Measurements from ENCODE around the gene RHOB. TPM values are rescaled to one million over a fixed set of nuclear protein-coding genes. Genes with fewer than 3 reads are reported as not detected.

RHOB gene
- total RNA-seq, 2 experiments from 2014 or later: 25.9 to 26.6 TPM

GRCh38 chr2:20425884-20426283 is 21.0 kb upstream of the RHOB start:
- POLR2A ChIA-PET: no interaction called here
- no peak overlapping the region for H3K4me3 Mint-ChIP-seq

GRCh38 chr2:20427931-20428526 is 18.8 kb upstream of the RHOB start:
- H3K9me3 ChIP-seq (ENCODE audit: control insufficient read depth in 1 of 2, insufficient read depth in 1 of 2, low read length in 2 of 2): no peaks in the 10 kb centered on the region
- H3K36me3 ChIP-seq (ENCODE audit: insufficient read depth, low read length): no peaks in the 10 kb centered on the region
- TF ChIP-seq CTCF (IDR thresholded peaks at IDR 0.05): no peak
- ATAC-seq (ENCODE audit: poor library complexity) (no peak), DNase-seq (no peak)
- H3K4me3 ChIP-seq (ENCODE audit: low read length): no peak overlapping the region
- no peak overlapping the region for H3K27ac Mint-ChIP-seq
- H3K4me1 ChIP-seq (ENCODE audit: insufficient read depth, low read length): peaks cover 22% of the 10 kb centered on the region
- ChIA-PET POLR2A (no interaction called here), CTCF (no interaction called here)
- no peaks in the 10 kb centered on the region for H3K36me3 Mint-ChIP-seq (ENCODE audit: low read depth)
- H3K9me3 Mint-ChIP-seq: no peaks in the 10 kb centered on the region
- intact Hi-C loops (cut with DNase I, micrococcal nuclease): no loop called here
- no peaks in the 10 kb centered on the region for H3K27me3 Mint-ChIP-seq
- no peak overlapping the region for H3K27ac ChIP-seq (ENCODE audit: low read depth in 1 of 2, low read length in 2 of 2)
- no peaks in the 10 kb centered on the region for H3K27me3 ChIP-seq (ENCODE audit: control insufficient read depth in 1 of 2, insufficient read depth in 2 of 2, low read length in 2 of 2)
- no peak overlapping the region for H3K4me3 Mint-ChIP-seq
- H3K4me1 Mint-ChIP-seq (ENCODE audit: low read depth): peaks cover 23% of the 10 kb centered on the region

More at GRCh38 chr2:20425884-20426283, 21.0 kb upstream of the RHOB start:
- DNase-seq: no peak
- H3K4me1 Mint-ChIP-seq (ENCODE audit: low read depth): peaks cover 23% of the 10 kb centered on the region
- ATAC-seq (ENCODE audit: poor library complexity): no peak
- Histone ChIP-seq H3K36me3 (ENCODE audit: insufficient read depth, low read length) (no peaks in the 10 kb centered on the region), H3K27ac (ENCODE audit: low read depth in 1 of 2, low read length in 2 of 2) (no peak overlapping the region), H3K4me1 (ENCODE audit: insufficient read depth, low read length) (peaks cover 22% of the 10 kb centered on the region), H3K9me3 (ENCODE audit: control insufficient read depth in 1 of 2, insufficient read depth in 1 of 2, low read length in 2 of 2) (no peaks in the 10 kb centered on the region), H3K4me3 (ENCODE audit: low read length) (no peak overlapping the region), H3K27me3 (ENCODE audit: control insufficient read depth in 1 of 2, insufficient read depth in 2 of 2, low read length in 2 of 2) (no peaks in the 10 kb centered on the region)
- no peaks in the 10 kb centered on the region for H3K36me3 Mint-ChIP-seq (ENCODE audit: low read depth)
- H3K9me3 Mint-ChIP-seq: no peaks in the 10 kb centered on the region
- H3K27me3 Mint-ChIP-seq: no peaks in the 10 kb centered on the region
- intact Hi-C loops (cut with DNase I, micrococcal nuclease): no loop called here
- no peak overlapping the region for H3K27ac Mint-ChIP-seq
- CTCF ChIA-PET: no interaction called here
- TF ChIP-seq CTCF (IDR thresholded peaks at IDR 0.05): no peak

DNA sequence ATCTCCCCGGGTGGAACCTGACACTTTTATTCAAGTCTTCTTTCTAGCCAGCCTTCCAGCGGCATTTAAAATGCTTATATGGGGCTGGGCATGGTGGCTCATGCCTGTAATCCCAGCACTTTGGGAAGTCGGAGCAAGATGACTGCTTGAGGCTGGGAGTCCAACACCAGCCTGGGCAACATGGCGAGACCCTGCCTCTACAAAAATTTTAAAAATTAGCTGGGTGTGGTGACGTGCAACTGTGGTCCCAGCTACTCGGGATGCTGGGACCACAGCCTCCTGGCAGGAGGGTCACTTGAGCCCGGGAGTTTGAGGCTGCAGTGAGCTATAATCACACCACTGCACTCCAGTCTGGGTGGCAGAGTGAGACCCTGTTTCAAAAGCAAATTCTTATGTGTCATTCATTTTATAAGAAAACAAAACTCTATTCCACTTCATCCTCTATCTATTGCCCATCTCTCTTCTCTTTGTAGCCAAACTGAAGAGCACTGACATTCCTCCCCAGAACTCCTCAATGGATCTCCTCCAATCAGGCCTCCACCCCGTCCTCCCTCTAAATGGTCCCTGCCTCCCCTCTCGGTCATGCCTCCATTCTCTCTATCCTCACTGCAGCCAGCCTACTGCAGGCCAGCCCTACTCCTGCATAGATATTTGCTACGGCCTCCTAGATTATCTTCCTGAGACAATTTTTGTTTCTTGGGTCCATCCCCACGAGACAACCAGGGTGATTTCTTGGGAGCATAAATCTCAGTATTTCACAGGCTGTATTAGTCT is 18.0 kb upstream of the RHOB start:
- Histone ChIP-seq H3K27me3 (ENCODE audit: control insufficient read depth in 1 of 2, insufficient read depth in 2 of 2, low read length in 2 of 2) (no peaks in the 10 kb centered on the region), H3K27ac (ENCODE audit: low read depth in 1 of 2, low read length in 2 of 2) (no peak overlapping the region), H3K4me1 (ENCODE audit: insufficient read depth, low read length) (peaks cover 20% of the 10 kb centered on the region), H3K9me3 (ENCODE audit: control insufficient read depth in 1 of 2, insufficient read depth in 1 of 2, low read length in 2 of 2) (no peaks in the 10 kb centered on the region), H3K4me3 (ENCODE audit: low read length) (no peak overlapping the region), H3K36me3 (ENCODE audit: insufficient read depth, low read length) (no peaks in the 10 kb centered on the region)
- Mint-ChIP-seq H3K36me3 (ENCODE audit: low read depth) (no peaks in the 10 kb centered on the region), H3K27me3 (no peaks in the 10 kb centered on the region), H3K9me3 (no peaks in the 10 kb centered on the region), H3K4me3 (no peak overlapping the region), H3K4me1 (ENCODE audit: low read depth) (peaks cover 17% of the 10 kb centered on the region), H3K27ac (no peak overlapping the region)
- intact Hi-C loops (cut with DNase I, micrococcal nuclease): no loop called here
- no peak for TF ChIP-seq CTCF (IDR thresholded peaks at IDR 0.05)
- ATAC-seq (ENCODE audit: poor library complexity) (no peak), DNase-seq (no peak)
- POLR2A ChIA-PET: no interaction called here
- CTCF ChIA-PET: no interaction called here
